GM19240 (cell line): ENCODE measurements around the gene TEPSIN.

Experiments
- DNase-seq: peaks from one replicate; pipeline ENCODE4 v3.0.0; 2011; ENCODE audit warnings: low spot score; ENCODE audit not compliant: insufficient read length

TEPSIN gene

GRCh38 chr17:81267390-81268067 lies 28.7 kb upstream of the TEPSIN start:
- DNase-seq = no peak

DNA sequence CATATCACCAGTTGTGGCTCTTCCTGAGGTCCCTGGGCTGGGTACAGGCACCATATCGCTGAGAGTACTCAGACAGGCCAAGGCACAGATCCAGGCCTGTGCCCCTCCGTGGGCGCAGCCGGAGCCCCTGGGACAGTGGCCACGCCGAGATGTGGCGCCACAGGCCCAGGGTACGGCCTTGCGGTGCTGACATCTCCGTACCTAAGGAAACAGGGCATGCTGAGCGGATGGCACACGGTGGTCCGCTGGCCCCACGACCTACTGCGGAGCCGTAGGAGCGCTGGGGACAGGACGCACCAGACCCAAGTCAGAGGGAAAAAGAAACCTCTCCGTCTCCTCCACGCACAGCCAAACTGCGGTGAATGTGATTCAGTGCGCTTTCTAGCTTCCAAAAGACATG lies 26.7 kb upstream of the TEPSIN start:
- DNase-seq = no peak

GRCh38 chr17:81264640-81265039 lies 25.8 kb upstream of the TEPSIN start:
- DNase-seq = no peak

GRCh38 chr17:81263371-81264181 lies 24.7 kb upstream of the TEPSIN start:
- no peak for DNase-seq

- no peak for DNase-seq
Observed at GRCh38 chr17:81261582-81262336, 22.9 kb upstream of the TEPSIN start.

DNA sequence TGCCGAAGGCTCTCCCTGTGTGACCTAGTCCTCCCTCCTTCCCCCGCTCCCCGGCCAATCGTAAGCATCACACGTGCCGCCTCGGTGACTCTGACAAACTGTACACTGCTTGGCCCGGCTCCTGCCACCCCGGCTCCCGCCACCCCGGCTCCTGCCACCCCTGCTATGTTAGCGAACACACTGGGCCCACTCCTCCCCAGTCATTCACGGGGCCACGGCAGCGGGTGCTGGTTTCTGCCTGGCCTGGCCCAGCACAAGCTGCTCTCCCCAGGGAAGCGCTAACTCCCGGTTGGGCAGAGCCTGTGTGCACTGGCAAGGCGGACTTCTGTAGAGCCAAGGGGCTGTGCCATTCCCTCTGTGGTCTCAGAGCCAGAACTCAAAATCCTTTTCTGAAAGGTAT lies 22.2 kb upstream of the TEPSIN start:
- DNase-seq = no peak

GRCh38 chr17:81260641-81261040 lies 21.8 kb upstream of the TEPSIN start:
- no peak for DNase-seq

DNA sequence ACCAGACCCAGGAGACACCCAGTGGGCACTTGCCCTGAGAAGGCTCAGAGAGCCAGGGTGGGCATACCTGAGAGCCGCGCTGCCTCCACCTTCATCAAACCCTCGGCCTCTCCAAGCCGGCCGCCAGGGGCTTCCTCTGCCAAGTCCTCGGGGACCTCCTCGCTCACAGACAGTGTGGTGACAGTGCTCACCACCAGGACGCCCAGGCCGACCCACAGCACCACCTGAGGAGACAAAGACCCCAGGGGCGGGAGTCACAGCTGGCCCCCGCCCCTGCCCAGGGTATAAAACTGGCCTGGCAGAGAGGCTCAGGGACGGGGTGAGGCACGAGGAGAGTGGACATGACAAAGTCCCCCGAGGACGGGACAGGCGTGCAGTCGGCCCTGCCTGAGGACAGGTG lies 21.3 kb upstream of the TEPSIN start:
- DNase-seq = no peak

DNA sequence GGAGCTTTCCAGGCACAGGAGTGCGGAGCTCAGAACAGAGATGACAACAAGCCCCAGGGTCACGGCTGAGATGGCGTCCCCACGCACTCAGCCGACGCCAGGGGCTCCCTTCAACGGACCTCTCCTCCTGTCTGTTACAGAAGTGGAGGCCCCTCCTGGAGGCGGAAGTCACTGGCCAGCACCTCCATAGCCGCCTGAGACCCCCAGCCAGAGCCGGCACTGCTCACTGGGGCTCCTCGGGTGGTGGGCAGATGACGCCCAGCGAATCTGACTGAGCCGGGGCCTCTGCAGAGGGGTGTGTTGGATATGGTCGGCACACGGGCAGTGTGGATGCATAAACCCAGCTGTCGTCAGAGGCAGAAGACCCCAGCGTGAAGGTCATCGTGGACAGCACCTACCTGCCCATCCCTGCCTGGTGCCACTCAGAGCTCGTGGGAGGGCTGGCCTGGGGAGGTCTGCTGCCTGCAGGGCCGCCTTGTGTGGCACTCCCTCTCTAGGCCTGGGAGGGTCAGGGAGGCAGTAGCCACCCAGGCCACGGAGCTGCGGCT lies 20.3 kb upstream of the TEPSIN start:
- no peak for DNase-seq

DNA sequence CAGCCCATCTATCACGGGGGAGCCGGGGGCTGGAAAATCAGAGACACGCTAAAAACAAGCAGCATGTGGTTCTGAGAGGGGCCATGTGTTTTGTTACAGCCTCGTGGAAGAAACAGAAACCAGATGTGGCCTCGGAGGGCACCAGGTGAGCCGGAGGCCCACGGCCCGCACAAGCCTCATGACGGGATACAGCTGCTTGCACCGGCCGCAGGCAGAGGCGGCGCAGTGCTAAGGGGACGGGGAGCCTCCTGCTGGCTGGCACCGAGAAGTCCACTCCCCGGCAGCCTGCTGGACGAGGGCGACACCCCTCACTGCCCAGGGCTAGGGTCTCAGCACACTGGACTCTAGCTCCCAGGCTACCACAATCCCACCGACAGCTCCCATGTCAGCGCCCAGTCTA lies 19.4 kb upstream of the TEPSIN start:
- DNase-seq = no peak

GRCh38 chr17:81257533-81257932 lies 18.7 kb upstream of the TEPSIN start:
- DNase-seq = no peak

DNA sequence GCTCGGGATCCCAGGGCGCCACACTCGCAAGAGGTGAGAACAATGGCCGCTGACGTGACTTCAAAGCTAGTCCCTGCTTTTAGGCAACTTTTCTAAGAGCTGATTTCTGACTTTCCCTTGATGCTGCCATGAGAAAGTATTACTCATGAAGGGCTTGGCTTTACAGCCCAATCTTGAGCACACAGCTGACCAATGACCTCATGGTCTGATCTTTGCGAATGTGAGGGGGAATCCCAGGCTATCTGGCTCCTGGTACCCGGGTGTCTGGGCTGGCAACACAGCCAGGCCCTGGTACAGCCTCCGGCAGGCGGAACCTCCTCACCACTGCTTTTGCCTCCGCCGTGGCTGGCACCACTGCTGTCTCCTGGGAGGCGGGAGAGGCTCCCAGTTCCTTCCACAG lies 17.8 kb upstream of the TEPSIN start:
- no peak for DNase-seq

DNA sequence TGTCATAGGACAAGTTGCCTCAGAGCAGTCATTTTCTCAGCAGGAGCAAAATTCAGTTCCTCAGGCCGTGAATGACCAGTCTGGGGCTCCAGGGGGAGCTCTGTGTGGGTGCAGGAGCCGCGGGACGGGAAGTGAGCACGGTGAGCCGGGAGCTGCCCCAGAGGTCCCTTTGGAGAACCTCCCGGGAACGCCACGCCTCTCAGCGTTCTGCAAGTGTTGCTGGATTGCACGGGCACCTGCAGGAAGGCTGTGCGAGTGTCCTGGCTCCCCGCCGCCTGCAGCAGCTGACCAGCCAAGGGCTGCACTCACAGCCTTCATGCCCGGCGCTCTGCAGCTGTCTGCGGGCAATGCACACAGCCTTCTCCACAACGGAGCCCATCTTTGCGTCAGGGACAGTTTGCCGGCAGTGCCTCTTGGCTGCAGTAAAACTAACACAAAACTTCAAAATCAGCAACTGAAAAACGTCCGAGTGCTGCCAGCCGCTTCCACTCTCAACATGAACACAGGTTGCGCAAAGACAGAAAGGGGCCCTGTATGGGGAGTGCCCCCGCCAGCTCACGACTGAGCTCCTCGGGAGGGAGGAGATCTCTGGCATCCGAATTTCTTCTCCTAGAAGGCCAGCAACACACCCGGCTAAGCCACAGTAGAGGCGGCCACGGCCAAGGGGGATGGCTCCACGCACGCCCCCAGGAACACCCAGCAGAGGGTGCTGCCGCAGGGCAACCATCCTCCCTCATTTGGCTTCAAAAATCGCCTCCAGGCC lies 16.3 kb upstream of the TEPSIN start:
- DNase-seq = no peak

GRCh38 chr17:81253358-81254131 lies 14.7 kb upstream of the TEPSIN start:
- peak; percentile 43 for DNase-seq

GRCh38 chr17:81252987-81253329 lies 14.1 kb upstream of the TEPSIN start:
- no peak for DNase-seq

DNA sequence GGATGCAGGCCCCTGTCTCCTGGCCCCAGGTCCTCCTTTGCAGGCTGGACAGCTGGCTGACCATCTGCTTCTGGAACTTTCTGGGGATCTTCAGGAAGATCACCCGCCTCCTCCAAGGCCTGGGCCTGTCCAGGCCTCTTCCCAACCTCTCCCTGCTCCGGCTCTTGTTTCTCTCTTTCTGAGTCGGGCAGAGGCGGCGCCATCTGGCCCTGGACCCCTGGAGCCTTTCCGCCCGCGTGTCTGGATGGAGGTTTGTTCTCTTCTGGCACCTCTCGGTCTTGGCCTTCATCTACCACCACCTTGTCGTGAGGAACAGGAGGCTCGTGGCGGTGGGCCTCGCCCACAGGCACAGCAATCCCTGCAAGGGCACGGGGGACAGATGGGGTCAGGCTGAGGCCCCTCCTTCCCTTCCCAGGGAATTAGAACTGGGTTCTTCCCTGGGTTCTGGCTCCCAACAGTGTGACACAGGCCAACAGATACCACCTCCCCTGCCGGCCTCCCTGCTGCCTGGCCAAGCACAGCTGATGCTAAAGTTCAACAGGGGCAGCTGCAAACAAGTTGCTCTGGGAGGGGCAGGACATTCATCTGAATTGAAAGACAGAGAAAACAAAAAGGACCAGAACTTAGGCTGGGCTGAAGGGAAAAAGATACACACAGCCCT lies 13.6 kb upstream of the TEPSIN start:
- no peak for DNase-seq

GRCh38 chr17:81251709-81252301 lies 12.9 kb upstream of the TEPSIN start:
- no peak for DNase-seq

DNA sequence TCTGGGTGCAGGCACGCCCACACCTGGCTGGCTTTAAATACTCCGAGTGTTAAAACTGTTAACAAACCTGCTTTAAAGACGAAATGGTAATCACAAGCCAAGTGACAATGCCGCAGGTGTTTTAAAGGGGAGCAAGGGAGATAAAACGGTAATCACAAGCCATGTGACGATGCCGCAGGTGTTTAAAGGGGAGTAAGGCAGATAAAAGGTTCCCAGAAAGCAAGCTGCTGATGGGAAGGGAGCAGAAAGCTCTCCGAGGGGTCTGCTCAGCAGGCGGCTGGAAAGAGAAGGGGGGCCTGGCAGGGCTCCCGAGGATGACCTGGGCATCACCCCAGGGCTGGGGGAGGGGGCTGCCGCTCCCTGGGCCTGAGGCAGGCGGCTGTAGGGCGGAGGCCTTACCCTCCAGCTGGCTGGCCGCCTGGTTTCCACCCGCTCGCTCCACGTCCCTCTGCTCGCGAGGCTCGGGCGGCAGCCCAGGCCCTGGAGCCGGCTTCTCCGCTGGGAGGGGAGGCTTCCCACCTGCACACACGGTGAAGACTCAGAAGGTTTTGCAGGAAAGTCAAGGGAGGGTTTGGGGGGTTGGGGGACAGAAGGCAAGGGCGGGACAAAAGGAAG lies 12.3 kb upstream of the TEPSIN start:
- DNase-seq = no peak
